ENCODE results near the gene MYO1C.

DNA sequence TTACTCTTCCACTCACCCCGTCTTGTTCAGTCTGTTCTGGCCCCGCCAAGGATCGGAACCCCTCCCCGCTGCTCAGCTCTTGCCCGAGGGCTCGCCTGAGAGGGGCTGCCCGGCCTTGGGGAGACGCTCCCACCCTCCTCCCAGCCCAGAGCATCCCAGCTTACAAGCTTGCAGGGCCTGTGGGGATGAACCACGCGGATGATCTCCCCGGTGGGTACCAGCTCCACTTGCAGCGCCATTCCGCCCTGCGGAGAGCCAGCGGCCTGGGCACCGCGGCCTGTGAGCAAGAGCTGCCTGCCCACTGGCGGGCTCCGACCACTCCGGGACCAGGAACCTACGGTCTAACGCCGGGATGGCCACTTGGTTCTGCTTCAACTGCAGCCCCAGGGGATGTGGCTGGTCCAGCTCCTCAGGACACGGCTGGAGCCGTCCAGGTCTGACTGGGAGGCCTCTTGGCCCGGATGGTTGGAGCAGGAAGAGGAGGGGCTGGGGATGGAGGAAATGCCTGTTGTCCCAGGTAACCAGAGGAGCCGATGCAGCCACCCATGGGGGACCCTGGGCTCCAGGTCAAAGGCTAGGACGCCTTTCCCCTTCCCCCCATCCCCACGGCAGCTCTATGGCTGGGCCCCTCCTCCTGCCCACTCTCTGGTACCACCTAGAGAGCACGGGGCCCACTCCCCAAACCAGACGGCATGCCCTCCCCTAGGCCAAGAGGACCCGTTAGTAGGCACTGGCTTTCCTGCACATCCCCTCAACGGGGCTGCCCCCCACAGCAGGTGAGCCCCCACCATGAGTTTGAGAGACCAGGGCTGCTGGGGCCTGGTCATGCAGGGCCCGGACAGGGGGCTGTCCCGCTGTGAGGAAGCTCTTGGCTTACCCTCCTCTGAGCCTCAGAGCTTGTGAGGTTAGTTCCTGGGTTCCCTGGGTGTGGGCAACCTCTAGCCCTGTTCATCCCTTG is at the start of gene MYO1C:
- TF ChIP-seq RARB (CRISPR knock-in tag; IDR thresholded peaks at IDR 0.05) (no peak), ZNF565 (CRISPR knock-in tag; conservative IDR thresholded peaks at IDR 0.05; ENCODE audit: low read depth) (no peak), ZFP30 (CRISPR knock-in tag; IDR thresholded peaks at IDR 0.05) (no peak), ARNTL (CRISPR knock-in tag; IDR thresholded peaks at IDR 0.05; ENCODE audit: borderline replicate concordance, low read depth) (no peak), ZFP3 (CRISPR knock-in tag; IDR thresholded peaks at IDR 0.05) (no peak), PPARA (CRISPR knock-in tag; IDR thresholded peaks at IDR 0.05; ENCODE audit: borderline replicate concordance) (no peak)
- TF ChIP-seq, protein P1, sequence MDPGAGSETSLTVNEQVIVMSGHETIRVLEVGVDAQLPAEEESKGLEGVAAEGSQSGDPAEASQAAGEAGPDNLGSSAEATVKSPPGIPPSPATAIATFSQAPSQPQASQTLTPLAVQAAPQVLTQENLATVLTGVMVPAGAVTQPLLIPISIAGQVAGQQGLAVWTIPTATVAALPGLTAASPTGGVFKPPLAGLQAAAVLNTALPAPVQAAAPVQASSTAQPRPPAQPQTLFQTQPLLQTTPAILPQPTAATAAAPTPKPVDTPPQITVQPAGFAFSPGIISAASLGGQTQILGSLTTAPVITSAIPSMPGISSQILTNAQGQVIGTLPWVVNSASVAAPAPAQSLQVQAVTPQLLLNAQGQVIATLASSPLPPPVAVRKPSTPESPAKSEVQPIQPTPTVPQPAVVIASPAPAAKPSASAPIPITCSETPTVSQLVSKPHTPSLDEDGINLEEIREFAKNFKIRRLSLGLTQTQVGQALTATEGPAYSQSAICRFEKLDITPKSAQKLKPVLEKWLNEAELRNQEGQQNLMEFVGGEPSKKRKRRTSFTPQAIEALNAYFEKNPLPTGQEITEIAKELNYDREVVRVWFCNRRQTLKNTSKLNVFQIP (CRISPR knock-in tag; IDR thresholded peaks at IDR 0.05; ENCODE audit: borderline replicate concordance, low read depth): no peak

Measured in SK-N-SH treated with all-trans-retinoic acid at 6 μM for 48 hours (cell line).